ENCODE measurements around the gene XXYLT1.

The XXYLT1 gene

GRCh38 chr3:195154793-195155535, 116.0 kb downstream of the XXYLT1 start:
- Histone ChIP-seq H3K79me2 (ENCODE audit: insufficient read depth, low read length) (no peaks in the 10 kb centered on the region), H3K9me3 (ENCODE audit: insufficient read depth, low read length) (no peaks in the 10 kb centered on the region), H3F3A (ENCODE audit: insufficient read depth) (no peaks in the 10 kb centered on the region), H3K9me2 (replicated peaks; ENCODE audit: insufficient read depth, low read length) (no peaks in the 10 kb centered on the region), H3K4me3 (ENCODE audit: insufficient read depth, low read length, poor library complexity, severe bottlenecking) (no peak overlapping the region), H3K36me3 (ENCODE audit: low read length) (no peaks in the 10 kb centered on the region), H2AFZ (ENCODE audit: low read depth, low read length, severe bottlenecking) (no peak overlapping the region), H3K9ac (ENCODE audit: low read length) (no peak overlapping the region), H3K4me2 (ENCODE audit: low read depth, low read length, poor library complexity, severe bottlenecking) (no peak overlapping the region), H3K27me3 (ENCODE audit: low read length) (no peaks in the 10 kb centered on the region), H3K27ac (ENCODE audit: low read depth, low read length) (no peak overlapping the region), H4K20me1 (ENCODE audit: low read depth, low read length) (no peaks in the 10 kb centered on the region)
- TF ChIP-seq EZH2phosphoT487 (conservative IDR thresholded peaks at IDR 0.05; ENCODE audit: low read length) = no peak
- no peak for TF ChIP-seq CTCF (IDR thresholded peaks at IDR 0.05; ENCODE audit: insufficient read depth, low read length, poor library complexity, severe bottlenecking)

- Histone ChIP-seq H4K20me1 (ENCODE audit: low read depth, low read length) (no peaks in the 10 kb centered on the region), H3K4me3 (ENCODE audit: insufficient read depth, low read length, poor library complexity, severe bottlenecking) (no peak overlapping the region), H3K27me3 (ENCODE audit: low read length) (no peaks in the 10 kb centered on the region), H3K9me3 (ENCODE audit: insufficient read depth, low read length) (no peaks in the 10 kb centered on the region), H3K36me3 (ENCODE audit: low read length) (no peaks in the 10 kb centered on the region), H3K79me2 (ENCODE audit: insufficient read depth, low read length) (no peaks in the 10 kb centered on the region), H3K27ac (ENCODE audit: low read depth, low read length) (no peak overlapping the region), H3K4me2 (ENCODE audit: low read depth, low read length, poor library complexity, severe bottlenecking) (no peak overlapping the region), H2AFZ (ENCODE audit: low read depth, low read length, severe bottlenecking) (no peak overlapping the region), H3K9ac (ENCODE audit: low read length) (no peak overlapping the region), H3F3A (ENCODE audit: insufficient read depth) (no peaks in the 10 kb centered on the region), H3K9me2 (replicated peaks; ENCODE audit: insufficient read depth, low read length) (no peaks in the 10 kb centered on the region)
- TF ChIP-seq EZH2phosphoT487 (conservative IDR thresholded peaks at IDR 0.05; ENCODE audit: low read length) = no peak
- no peak for TF ChIP-seq CTCF (IDR thresholded peaks at IDR 0.05; ENCODE audit: insufficient read depth, low read length, poor library complexity, severe bottlenecking)
These were observed 116.7 kb downstream of the XXYLT1 start for GRCh38 chr3:195154111-195154791.

GRCh38 chr3:195153653-195154052, 117.3 kb downstream of the XXYLT1 start:
- H3K4me3 ChIP-seq (ENCODE audit: insufficient read depth, low read length, poor library complexity, severe bottlenecking) = no peak overlapping the region
- no peaks in the 10 kb centered on the region for H4K20me1 ChIP-seq (ENCODE audit: low read depth, low read length)
- no peak overlapping the region for H2AFZ ChIP-seq (ENCODE audit: low read depth, low read length, severe bottlenecking)
- no peaks in the 10 kb centered on the region for H3K27me3 ChIP-seq (ENCODE audit: low read length)
- H3K36me3 ChIP-seq (ENCODE audit: low read length) = no peaks in the 10 kb centered on the region
- no peak overlapping the region for H3K4me2 ChIP-seq (ENCODE audit: low read depth, low read length, poor library complexity, severe bottlenecking)
- H3F3A ChIP-seq (ENCODE audit: insufficient read depth) = no peaks in the 10 kb centered on the region
- H3K9me2 ChIP-seq (replicated peaks; ENCODE audit: insufficient read depth, low read length) = no peaks in the 10 kb centered on the region
- H3K79me2 ChIP-seq (ENCODE audit: insufficient read depth, low read length) = no peaks in the 10 kb centered on the region
- TF ChIP-seq CTCF (IDR thresholded peaks at IDR 0.05; ENCODE audit: insufficient read depth, low read length, poor library complexity, severe bottlenecking) (no peak), EZH2phosphoT487 (conservative IDR thresholded peaks at IDR 0.05; ENCODE audit: low read length) (no peak)
- no peak overlapping the region for H3K27ac ChIP-seq (ENCODE audit: low read depth, low read length)
- no peaks in the 10 kb centered on the region for H3K9me3 ChIP-seq (ENCODE audit: insufficient read depth, low read length)
- H3K9ac ChIP-seq (ENCODE audit: low read length) = no peak overlapping the region

Measured in SU-DHL-6 (cell line).